Skeletal muscle satellite cell (primary cell): Measurements from ENCODE around the gene RCOR1. TPM values are rescaled to one million over a fixed set of nuclear protein-coding genes. Genes with fewer than 3 reads are reported as not detected.

Experiments used
- H3K27me3 ChIP-seq: 2 replicates; pipeline ENCODE4 v1.7.0; 2013; ENCODE audit warnings: low read length; ENCODE audit not compliant: control insufficient read depth, insufficient read depth
- H3K36me3 ChIP-seq: 2 replicates; pipeline ENCODE4 v1.7.0; 2013; ENCODE audit warnings: mild to moderate bottlenecking, control low read depth, low read length; ENCODE audit not compliant: insufficient read depth
- H3K4me1 ChIP-seq: 2 replicates; pipeline ENCODE4 v1.7.0; 2013; ENCODE audit warnings: low read length; ENCODE audit not compliant: control insufficient read depth, insufficient read depth
- H3K4me2 ChIP-seq: 2 replicates; pipeline ENCODE4 v1.7.0; 2013; ENCODE audit warnings: mild to moderate bottlenecking, low read length
- H3K4me3 ChIP-seq: 2 replicates; pipeline ENCODE4 v1.7.0; 2013; ENCODE audit warnings: low read length
- H3K9ac ChIP-seq: 2 replicates; pipeline ENCODE4 v1.7.0; 2013; ENCODE audit warnings: mild to moderate bottlenecking, low read depth, low read length, moderate library complexity
- H3K9me3 ChIP-seq: replicated peaks from 2 replicates; pipeline ENCODE4 v1.7.0; 2013; ENCODE audit warnings: mild to moderate bottlenecking, control low read depth, low read length
- small RNA-seq: library from RNA; depleted of rRNA; stranded (forward); fragments of <200 nt; gene quantifications from one replicate; pipeline ENCODE3, GENCODE V24; 2012

The RCOR1 gene

GRCh38 chr14:102779084-102779462, 186.6 kb downstream of the RCOR1 start:
- no peaks in the 10 kb centered on the region for H3K9me3 ChIP-seq
- peaks cover 29% of the 10 kb centered on the region for H3K4me1 ChIP-seq
- no peaks in the 10 kb centered on the region for H3K27me3 ChIP-seq
- H3K4me3 ChIP-seq, result peak overlapping the region; percentile 74
- H3K9ac ChIP-seq, result peak overlapping the region; percentile 90
- H3K4me2 ChIP-seq, result peak overlapping the region; percentile 93
- no peaks in the 10 kb centered on the region for H3K36me3 ChIP-seq

- Histone ChIP-seq H3K9ac (no peak overlapping the region), H3K9me3 (no peaks in the 10 kb centered on the region), H3K27me3 (no peaks in the 10 kb centered on the region), H3K36me3 (no peaks in the 10 kb centered on the region), H3K4me1 (peaks cover 29% of the 10 kb centered on the region), H3K4me2 (peak overlapping the region; percentile 93), H3K4me3 (no peak overlapping the region)
These were observed 187.3 kb downstream of the RCOR1 start for GRCh38 chr14:102779574-102780315.

Small RNAs within 50 kb of the gene (small RNA-seq; reads per million reads assigned to genes)
- not detected for gene RF00019
- not detected for gene RN7SL546P
